Astrocyte of the cerebellum (primary cell): Measurements from ENCODE around the gene ERO1A.

ENCODE experiments used
- DNase-seq: peaks from one replicate; pipeline ENCODE4 v3.0.0-alpha.2; 2011; ENCODE audit warnings: low read depth
- H3K4me3 ChIP-seq: 2 replicates; pipeline ENCODE4 v1.5.1; 2011; ENCODE audit warnings: mild to moderate bottlenecking, low read depth, low read length, moderate library complexity
- in situ Hi-C: cut with HindIII; loops from 2 replicates; pipeline ENCODE4 v1.10.0; 2017; ENCODE audit warnings: low sequenced_read_pairs
- TF ChIP-seq, protein P1 (sequence below): IDR thresholded peaks from 2 replicates; pipeline ENCODE4 v1.5.1; 2012; ENCODE audit warnings: low read length, low read depth, moderate library complexity, mild to moderate bottlenecking; ENCODE audit errors: missing control alignments

Gene ERO1A

DNA sequence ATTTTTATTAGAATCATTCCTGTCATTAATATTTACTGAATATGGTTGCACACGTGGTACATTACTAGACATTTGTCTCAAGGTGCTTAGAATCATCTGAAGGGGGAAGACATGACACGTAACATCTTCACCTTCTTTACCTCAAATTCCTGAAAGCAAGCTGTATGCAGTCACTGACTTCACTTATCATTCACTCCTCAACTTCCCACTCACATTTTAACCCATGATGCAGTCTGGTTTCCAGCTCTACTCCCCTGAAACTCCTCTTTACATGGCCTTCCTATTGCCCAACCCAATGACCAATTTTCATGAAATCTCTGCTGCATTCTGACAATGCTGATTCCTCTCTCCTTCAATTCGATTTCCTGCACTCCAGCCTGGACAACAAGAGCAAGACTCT is 5.9 kb upstream of the ERO1A start:
- in situ Hi-C loops: no loop called here
- TF ChIP-seq, protein P1, sequence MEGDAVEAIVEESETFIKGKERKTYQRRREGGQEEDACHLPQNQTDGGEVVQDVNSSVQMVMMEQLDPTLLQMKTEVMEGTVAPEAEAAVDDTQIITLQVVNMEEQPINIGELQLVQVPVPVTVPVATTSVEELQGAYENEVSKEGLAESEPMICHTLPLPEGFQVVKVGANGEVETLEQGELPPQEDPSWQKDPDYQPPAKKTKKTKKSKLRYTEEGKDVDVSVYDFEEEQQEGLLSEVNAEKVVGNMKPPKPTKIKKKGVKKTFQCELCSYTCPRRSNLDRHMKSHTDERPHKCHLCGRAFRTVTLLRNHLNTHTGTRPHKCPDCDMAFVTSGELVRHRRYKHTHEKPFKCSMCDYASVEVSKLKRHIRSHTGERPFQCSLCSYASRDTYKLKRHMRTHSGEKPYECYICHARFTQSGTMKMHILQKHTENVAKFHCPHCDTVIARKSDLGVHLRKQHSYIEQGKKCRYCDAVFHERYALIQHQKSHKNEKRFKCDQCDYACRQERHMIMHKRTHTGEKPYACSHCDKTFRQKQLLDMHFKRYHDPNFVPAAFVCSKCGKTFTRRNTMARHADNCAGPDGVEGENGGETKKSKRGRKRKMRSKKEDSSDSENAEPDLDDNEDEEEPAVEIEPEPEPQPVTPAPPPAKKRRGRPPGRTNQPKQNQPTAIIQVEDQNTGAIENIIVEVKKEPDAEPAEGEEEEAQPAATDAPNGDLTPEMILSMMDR: no peak

GRCh38 chr14:52700701-52701172 is 5.4 kb upstream of the ERO1A start:
- DNase-seq: no peak
- TF ChIP-seq, protein P1: no peak
- H3K4me3 ChIP-seq: no peak overlapping the region
- in situ Hi-C loops: no loop called here

More for the DNA sequence above, 5.9 kb upstream of the ERO1A start:
- no peak for DNase-seq
- no peak overlapping the region for H3K4me3 ChIP-seq

DNA sequence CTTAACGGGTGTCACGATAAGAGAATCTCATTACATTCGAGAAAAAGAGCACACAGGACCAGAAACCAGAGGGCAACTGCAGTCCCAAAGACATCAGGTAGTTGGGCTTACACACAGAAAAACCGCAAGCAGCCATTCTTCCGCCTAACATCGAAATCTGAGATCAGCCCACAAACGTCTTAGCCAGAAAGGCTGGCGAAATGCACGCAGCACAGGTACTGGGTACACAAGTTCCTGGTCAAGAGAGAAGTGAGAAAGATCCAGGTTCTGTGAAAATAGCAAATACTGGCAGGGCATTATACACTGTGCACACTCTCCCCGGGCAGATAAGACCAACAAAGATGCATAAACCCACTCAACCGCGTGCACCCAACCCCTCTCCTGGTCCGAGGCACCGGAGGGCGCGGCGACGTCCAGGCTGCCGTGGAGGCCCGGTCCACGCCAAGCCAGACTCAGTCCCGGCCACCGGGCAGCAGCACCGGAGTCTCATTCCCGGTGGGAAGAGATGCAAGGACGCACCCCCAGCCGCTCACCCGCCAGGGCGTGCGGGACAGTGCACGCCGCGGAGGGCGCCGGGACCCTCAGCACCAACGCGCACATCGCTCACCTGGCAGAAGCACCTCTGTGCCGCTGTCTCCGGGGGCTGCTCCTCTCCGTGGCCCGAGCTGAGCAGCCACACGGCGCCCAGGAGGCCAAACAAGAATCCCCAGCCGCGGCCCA is 437 bp downstream of the ERO1A start:
- in situ Hi-C loops: no loop called here

GRCh38 chr14:52693532-52693931 is 1.8 kb downstream of the ERO1A start:
- in situ Hi-C loops: no loop called here
- TF ChIP-seq, protein P1: no peak
- no peak for DNase-seq
- no peak overlapping the region for H3K4me3 ChIP-seq

More for the DNA sequence above, 437 bp downstream of the ERO1A start:
- TF ChIP-seq, protein P1: no peak
- no peak for DNase-seq
- peak overlapping the region; percentile 86 for H3K4me3 ChIP-seq

DNA sequence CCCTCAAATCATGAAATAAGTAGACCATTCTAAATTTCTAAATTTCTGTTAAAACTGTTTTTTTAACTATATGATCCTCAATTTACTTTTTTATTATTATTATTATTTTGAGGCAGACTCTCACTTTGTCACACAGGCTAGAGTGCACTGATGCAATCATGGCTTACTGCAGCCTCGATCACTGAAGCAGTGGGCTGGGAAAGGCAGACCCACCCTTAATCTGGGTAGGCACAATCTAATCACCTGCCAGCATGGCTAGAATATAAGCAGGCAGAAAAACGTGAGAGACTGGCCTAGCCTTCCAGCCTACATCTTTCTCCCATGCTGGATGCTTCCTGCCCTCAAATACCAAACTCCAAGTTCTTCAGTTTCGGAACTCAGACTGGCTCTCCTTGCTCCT is 2.3 kb downstream of the ERO1A start:
- TF ChIP-seq, protein P1: no peak
- in situ Hi-C loops: no loop called here
- no peak overlapping the region for H3K4me3 ChIP-seq
- DNase-seq: no peak

GRCh38 chr14:52692248-52692962 is 3.0 kb downstream of the ERO1A start:
- DNase-seq: no peak
- in situ Hi-C loops: no loop called here
- TF ChIP-seq, protein P1: no peak
- H3K4me3 ChIP-seq: no peak overlapping the region
